Colonic mucosa (tissue), 4 donors: Measurements from ENCODE around the gene P3H3. TPM values are rescaled to one million over a fixed set of nuclear protein-coding genes. Genes with fewer than 3 reads are reported as not detected.
"Not testable (repeated sequence)": the region's sequence is repeated elsewhere in the genome, so short reads cannot be mapped to it uniquely, and the experiment has no call there.

Experiments
- DNase-seq: peaks from one replicate; pipeline ENCODE4 v3.0.0-alpha.2; 2020
- H3K27ac ChIP-seq: fragments of 200-600 bp; one replicate; pipeline ENCODE4 v1.8.0; 2021
- H3K27me3 ChIP-seq: fragments of 200-600 bp; one replicate; pipeline ENCODE4 v1.8.0; 2021
- H3K36me3 ChIP-seq: fragments of 200-600 bp; one replicate; pipeline ENCODE4 v1.8.0; 2021
- H3K4me1 ChIP-seq: fragments of 200-600 bp; one replicate; pipeline ENCODE4 v1.8.0; 2021; ENCODE audit warnings: mild to moderate bottlenecking
- H3K4me3 ChIP-seq: fragments of 200-600 bp; one replicate; pipeline ENCODE4 v1.8.0; 2021
- H3K9ac ChIP-seq, 2 donors: one replicate each; pipeline ENCODE4 v1.7.0; 2013; ENCODE audit warnings: control low read depth in 2 of 2, low read depth in 2 of 2, low read length in 2 of 2
- H3K9me3 ChIP-seq: fragments of 200-600 bp; one replicate; pipeline ENCODE4 v1.8.0; 2021
- intact Hi-C: fragments of 100-400 bp; cut with DNase I; formaldehyde crosslinking; loops from one replicate; pipeline ENCODE4 v1.14.1; 2022
- total RNA-seq, 2 donors: library from RNA; stranded (reverse); fragmentation: NEBNext Ultra II Directional in 1 of 2; extraction: Animal tissue kit (Norgen Biotek cat#: 25700) in 1 of 2; gene quantifications; one replicate each; pipeline ENCODE4 v1.2.1, GENCODE V29; 2021
- TF ChIP-seq, protein P1 (sequence below): fragments of 200-600 bp; IDR thresholded peaks from one replicate; pipeline ENCODE4 v1.8.0; 2022; ENCODE audit warnings: antibody characterized with exemption, mild to moderate bottlenecking
- donor health status: healthy.
- donor health status: DM: no; HTN: no; CAD: no.
- donor health status: DM: no; HTN: no; CAD: no.

Gene P3H3
- total RNA-seq, 2 donors from 2014 or later, result 4.4 to 5.3 TPM

DNA sequence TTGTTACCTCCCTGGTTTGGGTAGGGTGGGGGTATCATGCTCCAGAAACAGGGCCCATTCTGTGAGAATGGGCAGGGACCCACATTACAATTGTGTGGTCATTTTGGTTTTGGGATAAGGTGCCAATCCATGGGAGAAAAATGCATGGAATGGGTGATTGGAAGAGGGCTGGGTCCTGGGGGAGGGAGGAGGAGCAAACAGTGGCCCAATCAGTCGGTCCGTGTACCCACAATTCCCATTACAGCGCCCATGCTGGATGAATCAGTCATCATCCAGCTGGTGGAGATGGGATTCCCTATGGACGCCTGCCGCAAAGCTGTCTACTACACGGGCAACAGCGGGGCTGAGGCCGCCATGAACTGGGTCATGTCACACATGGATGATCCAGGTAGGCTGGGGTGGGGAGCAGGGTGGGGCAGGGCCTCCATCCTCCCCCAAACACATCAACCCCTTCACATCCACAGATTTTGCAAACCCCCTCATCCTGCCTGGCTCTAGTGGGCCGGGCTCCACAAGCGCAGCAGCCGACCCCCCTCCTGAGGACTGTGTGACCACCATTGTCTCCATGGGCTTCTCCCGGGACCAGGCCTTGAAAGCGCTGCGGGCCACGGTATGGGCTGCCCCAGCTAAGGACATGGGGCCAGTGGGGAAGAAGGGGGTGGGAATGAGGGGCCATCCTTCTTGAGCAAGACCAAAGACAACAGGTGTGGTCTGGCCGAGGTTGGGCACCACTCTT lies 35.5 kb downstream of the P3H3 start:
- H3K36me3 ChIP-seq, result peaks cover 6% of the 10 kb centered on the region
- no peak overlapping the region for H3K9ac ChIP-seq
- DNase-seq, result no peak
- intact Hi-C loops, result no loop called here
- no peaks in the 10 kb centered on the region for H3K27me3 ChIP-seq
- H3K9me3 ChIP-seq, result no peaks in the 10 kb centered on the region
- TF ChIP-seq, protein P1, sequence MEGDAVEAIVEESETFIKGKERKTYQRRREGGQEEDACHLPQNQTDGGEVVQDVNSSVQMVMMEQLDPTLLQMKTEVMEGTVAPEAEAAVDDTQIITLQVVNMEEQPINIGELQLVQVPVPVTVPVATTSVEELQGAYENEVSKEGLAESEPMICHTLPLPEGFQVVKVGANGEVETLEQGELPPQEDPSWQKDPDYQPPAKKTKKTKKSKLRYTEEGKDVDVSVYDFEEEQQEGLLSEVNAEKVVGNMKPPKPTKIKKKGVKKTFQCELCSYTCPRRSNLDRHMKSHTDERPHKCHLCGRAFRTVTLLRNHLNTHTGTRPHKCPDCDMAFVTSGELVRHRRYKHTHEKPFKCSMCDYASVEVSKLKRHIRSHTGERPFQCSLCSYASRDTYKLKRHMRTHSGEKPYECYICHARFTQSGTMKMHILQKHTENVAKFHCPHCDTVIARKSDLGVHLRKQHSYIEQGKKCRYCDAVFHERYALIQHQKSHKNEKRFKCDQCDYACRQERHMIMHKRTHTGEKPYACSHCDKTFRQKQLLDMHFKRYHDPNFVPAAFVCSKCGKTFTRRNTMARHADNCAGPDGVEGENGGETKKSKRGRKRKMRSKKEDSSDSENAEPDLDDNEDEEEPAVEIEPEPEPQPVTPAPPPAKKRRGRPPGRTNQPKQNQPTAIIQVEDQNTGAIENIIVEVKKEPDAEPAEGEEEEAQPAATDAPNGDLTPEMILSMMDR, result no peak
- peaks cover 5% of the 10 kb centered on the region for H3K4me1 ChIP-seq
- no peak overlapping the region for H3K27ac ChIP-seq
- no peak overlapping the region for H3K4me3 ChIP-seq

DNA sequence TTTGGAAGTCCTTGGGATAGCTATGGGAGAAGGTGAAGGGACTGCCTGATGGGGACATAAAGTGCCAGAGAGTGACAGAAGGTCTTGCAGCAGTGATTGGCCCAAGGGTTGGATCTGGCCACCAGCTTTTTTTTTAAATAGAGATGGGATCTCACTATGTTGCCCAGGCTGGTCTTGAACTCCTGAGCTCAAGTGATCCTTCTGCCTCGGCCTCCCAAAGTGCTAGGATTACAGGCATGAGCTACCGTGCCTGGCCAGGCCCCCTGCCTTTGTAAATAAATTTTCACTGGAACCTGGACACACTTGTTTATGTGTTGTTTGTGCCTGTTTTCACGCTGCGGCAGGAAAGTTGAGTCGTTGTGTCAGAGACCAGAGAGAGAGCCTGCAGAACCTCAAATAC lies 37.1 kb downstream of the P3H3 start:
- intact Hi-C loops, result loop anchor here (5.0 kb wide), 1 partner anchor 102 kb away; no protein-coding TSS in a partner anchor
- H3K36me3 ChIP-seq, result not testable (repeated sequence)
- peaks cover 13% of the 10 kb centered on the region for H3K4me1 ChIP-seq

DNA sequence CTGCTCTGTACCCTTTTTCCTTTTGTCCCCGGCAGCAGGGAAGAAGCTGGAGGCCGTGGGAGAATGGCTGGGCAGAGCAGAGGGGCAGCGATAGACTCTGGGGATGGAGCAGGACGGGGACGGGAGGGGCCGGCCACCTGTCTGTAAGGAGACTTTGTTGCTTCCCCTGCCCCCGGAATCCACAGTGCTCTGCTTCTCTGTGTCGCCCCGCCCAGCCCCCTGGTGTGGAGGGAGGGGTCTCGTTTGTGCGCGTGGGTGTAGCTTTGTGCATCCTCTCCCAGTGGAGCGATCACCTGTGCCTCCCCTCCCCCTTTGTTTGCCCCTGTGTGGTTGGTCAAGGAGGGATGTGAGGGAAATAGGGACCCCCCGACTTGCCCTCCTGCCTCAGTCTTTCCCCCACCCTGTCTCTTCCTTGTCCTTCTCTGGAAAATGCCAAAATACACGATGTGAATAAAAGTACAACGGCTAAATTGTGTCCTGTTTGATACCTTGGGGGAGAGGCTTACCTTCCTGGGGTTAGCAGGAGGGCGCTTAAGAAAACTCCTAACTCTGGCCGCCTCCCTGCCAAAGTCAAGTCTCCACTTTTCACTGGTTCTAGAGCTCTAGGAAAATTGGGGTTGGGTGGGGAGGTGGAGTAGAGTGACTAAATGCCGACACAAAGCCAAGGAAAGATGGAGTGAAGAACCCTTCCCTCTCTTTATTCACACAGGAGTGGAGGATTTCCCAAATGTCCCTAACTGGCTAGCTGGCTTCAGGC lies 38.1 kb downstream of the P3H3 start:
- no peak for DNase-seq
- Histone ChIP-seq H3K27me3 (no peaks in the 10 kb centered on the region), H3K4me1 (peaks cover 19% of the 10 kb centered on the region), H3K4me3 (peak overlapping the region; percentile 98), H3K27ac (peak overlapping the region; percentile 96), H3K36me3 (peaks cover 13% of the 10 kb centered on the region), H3K9ac (peak overlapping the region; percentile 73 to 79), H3K9me3 (no peaks in the 10 kb centered on the region)
- intact Hi-C loops, result loop anchor here (5.0 kb wide), 1 partner anchor 101 kb away; no protein-coding TSS in a partner anchor
- TF ChIP-seq, protein P1, result no peak

More for the DNA sequence above, 37.1 kb downstream of the P3H3 start:
- not testable (repeated sequence) for H3K9ac ChIP-seq, H3K27me3 ChIP-seq, H3K4me3 ChIP-seq, DNase-seq, H3K9me3 ChIP-seq, H3K27ac ChIP-seq

DNA sequence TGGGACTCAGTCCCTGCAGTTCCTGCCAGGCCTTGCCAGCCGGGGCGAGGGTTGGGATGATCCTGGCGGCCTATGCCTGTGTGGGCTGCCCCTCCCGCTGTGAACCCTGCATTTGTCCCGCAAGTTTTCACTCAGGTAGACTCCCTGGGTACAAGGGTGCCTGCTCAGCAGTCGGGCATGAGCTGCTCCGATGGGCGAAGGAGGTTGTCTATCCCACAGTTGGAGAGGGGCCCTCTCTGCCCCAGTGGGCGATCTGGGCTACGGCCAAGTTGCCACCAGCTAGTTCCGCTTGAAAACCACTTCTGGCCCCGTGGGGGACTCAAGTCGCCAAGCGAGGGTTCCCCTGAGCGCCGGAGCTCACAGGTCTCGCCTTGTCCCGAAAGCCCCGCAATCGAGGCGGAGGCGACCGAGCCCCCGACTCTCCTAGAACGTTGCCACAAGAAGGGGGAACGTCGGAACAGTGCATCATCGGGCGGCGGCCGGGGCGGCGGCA lies 38.8 kb downstream of the P3H3 start:
- TF ChIP-seq, protein P1, result no peak
- H3K4me3 ChIP-seq, result peak overlapping the region; percentile 98
- H3K36me3 ChIP-seq, result peaks cover 12% of the 10 kb centered on the region
- intact Hi-C loops, result loop anchor here (5.0 kb wide), 1 partner anchor 100 kb away; no protein-coding TSS in a partner anchor
- H3K9me3 ChIP-seq, result no peaks in the 10 kb centered on the region
- DNase-seq, result no peak
- peak overlapping the region; percentile 73 to 79 for H3K9ac ChIP-seq
- H3K4me1 ChIP-seq, result peaks cover 22% of the 10 kb centered on the region
- H3K27ac ChIP-seq, result peak overlapping the region; percentile 96
- no peaks in the 10 kb centered on the region for H3K27me3 ChIP-seq

DNA sequence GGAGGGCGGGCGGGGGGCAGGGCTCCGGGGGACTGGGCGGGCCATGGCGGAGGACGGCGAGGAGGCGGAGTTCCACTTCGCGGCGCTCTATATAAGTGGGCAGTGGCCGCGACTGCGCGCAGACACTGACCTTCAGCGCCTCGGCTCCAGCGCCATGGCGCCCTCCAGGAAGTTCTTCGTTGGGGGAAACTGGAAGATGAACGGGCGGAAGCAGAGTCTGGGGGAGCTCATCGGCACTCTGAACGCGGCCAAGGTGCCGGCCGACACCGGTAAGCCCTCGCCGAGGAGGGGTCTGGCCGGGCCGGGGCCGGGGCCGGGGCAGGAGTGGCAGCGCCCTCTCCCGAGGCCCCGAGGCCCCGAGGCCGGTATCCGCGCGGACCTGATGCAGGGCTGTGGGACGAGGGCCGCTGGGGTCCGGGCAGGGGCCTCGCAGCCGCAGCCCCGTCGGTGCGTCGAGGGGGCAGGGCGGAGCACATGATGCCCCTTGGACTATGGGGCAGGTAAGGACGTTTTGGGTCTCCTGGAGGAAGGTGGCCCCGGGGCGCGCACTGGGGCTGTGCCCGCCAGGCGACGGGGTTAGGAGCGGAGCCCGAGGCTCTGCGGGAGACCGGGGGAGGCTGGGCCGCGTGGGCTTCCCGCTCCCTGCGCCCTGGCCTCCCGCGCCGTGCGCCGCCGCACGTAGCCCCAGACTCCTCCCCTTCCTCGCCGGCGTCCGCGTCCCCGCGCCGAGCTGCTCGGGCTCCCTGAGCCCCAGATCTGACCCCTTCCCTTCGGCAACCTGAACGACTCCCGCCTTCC lies 39.4 kb downstream of the P3H3 start, which contains the start of gene TPI1:
TSS of gene TPI1 (plus strand) at position 119 of the 798 bp plus-strand sequence. CDS start at position 155, 36 bp downstream.
- Histone ChIP-seq H3K27me3 (no peaks in the 10 kb centered on the region), H3K4me1 (peaks cover 22% of the 10 kb centered on the region), H3K9ac (peak within 1 kb of the TSS; percentile 90 to 97), H3K9me3 (no peaks in the 10 kb centered on the region), H3K36me3 (peaks cover 12% of the 10 kb centered on the region), H3K27ac (peak within 1 kb of the TSS; percentile 96), H3K4me3 (peak within 1 kb of the TSS; percentile 98)
- TF ChIP-seq, protein P1, result no peak
- peak; percentile 88 for DNase-seq
- intact Hi-C loops, result loop anchor here (5.0 kb wide), 1 partner anchor 100 kb away; no protein-coding TSS in a partner anchor
